ENCODE measurements around the gene GRIK4.
"Not testable (repeated sequence)": the region's sequence is repeated elsewhere in the genome, so short reads cannot be mapped to it uniquely, and the experiment has no call there.

Gene GRIK4

DNA sequence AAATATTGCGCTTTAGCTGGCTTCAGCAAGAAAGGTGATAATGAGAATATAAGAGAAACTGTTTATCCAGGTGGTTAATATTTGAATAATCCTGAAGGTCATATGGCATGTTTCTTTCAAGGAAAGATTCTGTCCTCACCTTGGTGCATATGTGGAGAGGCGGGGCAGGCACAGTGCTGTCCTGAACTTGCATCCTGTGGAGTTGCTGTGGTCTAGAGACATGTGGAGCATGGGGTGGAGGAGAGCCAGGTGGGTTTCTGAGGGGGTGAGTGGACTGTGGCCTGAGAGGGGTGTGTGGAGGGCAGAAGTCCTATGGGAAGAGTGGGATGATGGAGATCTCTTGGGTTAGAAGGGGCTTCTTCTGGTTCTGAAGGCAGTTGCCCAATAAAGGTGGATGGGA, 65.5 kb downstream of the GRIK4 start:
- no peak for DNase-seq

DNA sequence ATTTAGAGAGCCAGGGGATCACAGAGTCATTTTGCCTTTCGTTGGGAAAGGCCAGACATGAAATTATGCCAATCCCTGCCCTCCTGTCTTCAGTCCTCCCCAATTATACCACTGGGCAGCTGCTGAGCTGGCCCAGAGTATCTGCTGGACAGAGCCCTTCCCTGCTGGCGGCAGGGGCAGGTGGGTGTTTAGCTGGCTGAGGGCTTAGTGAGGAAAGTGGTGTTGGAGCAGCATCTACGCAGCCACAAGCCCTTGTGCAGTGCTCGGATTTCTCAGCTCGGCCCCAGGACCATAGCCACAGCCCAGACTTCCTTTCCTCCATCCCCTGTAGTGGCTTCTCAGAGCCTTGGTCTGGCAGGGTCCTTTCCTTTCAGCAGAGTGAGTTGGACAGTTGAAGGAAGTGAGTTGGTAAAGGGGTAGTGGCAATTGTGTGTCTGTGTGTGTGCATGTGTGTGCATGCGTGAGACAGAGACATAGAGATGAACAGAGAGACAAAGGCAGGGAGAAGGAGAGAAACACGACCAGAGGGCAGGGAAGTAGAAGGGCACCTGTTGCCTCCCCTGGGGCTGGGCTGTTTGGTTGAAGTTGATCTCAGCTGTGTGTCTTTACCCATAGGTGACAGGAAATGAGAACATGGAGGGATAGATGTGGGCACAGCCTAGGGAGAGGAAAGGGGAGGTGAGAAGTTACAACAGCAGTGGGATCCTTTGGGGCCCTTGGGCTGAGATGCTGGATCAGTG, 66.2 kb downstream of the GRIK4 start:
- DNase-seq, result no peak

DNA sequence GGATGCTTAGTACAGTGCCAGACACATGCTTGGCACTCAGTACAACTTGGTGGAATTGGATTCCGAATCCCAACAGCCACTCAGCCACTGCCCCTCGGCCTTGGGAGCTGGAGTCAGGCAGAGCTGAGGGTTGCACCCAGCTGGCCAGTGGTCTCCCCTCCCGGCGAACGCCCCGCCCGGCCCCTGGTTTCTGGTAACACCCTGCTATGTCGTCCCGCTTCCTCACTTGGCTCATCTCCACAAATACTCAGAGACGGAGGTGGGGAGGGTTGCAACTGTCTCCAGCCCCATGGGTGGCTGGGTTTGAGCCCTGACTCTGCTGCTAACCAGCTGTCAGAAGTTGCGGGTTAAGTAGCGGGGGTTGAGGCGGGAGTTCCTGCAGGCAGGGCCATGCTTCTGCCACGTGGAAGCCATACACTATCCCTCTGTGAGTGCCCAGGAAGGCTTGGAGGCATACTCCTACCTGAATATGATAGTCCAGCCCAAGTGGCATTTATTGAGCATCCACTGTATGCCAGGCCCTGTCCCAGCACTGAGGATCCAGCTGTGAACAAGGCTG, 67.1 kb downstream of the GRIK4 start:
- no peak for DNase-seq

GRCh38 chr11:120579611-120580031, 68.1 kb downstream of the GRIK4 start:
- DNase-seq, result no peak

DNA sequence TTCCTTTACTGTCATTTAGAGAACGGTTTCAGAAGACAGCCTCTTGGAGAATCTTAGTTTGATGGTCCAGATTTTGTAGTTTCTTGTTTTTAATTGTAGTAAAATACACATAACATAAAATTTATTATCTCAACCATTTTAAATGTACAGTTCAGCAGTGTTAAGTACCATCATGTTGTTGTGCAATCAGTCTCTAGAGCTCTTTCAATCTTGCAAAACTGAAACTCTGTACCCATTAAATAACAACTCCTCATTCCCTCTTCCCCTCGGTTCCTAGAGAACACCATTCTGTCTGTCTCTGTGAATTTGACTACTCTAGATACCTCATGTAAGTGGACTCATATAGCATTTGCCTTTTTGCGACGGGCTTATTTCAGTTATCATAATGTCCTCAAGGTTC, 69.8 kb downstream of the GRIK4 start:
- no peak for DNase-seq

DNA sequence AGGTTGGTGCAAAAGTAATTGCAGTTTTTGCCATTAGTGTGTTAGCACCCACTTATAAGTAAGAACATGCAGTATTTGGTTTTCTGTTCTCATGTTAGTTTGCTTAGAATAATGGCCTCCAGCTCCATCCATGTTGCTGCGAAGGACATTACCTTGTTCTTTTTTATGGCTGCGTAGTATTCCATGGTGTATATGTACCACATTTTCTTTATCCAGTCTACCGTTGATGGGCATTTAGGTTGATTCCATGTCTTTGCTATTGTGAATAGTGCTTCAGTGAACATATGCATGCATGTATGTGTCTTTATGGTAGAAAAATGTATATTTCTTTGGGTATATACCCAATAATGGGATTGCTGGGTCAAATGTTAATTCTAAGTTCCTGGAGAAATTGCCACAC, 71.0 kb downstream of the GRIK4 start:
- not testable (repeated sequence) for DNase-seq

- DNase-seq, result no peak
Observed at GRCh38 chr11:120586072-120586471, 74.5 kb downstream of the GRIK4 start.

GRCh38 chr11:120586728-120587127, 75.2 kb downstream of the GRIK4 start:
- no peak for DNase-seq

DNA sequence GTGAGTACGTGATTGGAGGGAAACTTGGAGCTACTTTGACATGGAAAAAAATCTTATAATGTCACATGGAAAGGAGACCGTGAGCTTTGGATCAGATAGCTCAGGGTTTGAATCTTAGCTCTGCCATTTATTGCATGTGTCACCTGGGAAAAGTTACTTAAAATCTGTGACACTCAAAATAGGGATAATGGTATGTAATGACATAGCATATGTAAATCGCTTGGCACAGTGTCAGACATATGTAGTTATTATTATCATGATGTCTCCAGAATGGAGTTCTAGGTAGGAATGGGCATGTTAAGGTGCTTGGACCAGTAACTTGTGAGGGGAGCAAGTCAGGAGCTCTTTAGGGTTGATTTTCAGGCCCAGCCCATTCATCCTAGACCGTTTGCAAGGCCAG, 75.8 kb downstream of the GRIK4 start:
- DNase-seq, result no peak

GRCh38 chr11:120589376-120589775, 77.8 kb downstream of the GRIK4 start:
- DNase-seq, result no peak

- no peak for DNase-seq
Observed at GRCh38 chr11:120590472-120590871, 78.9 kb downstream of the GRIK4 start.

GRCh38 chr11:120594746-120595145, 83.2 kb downstream of the GRIK4 start:
- DNase-seq, result no peak

- DNase-seq, result no peak
Observed at GRCh38 chr11:120595557-120595956, 84.0 kb downstream of the GRIK4 start.

DNA sequence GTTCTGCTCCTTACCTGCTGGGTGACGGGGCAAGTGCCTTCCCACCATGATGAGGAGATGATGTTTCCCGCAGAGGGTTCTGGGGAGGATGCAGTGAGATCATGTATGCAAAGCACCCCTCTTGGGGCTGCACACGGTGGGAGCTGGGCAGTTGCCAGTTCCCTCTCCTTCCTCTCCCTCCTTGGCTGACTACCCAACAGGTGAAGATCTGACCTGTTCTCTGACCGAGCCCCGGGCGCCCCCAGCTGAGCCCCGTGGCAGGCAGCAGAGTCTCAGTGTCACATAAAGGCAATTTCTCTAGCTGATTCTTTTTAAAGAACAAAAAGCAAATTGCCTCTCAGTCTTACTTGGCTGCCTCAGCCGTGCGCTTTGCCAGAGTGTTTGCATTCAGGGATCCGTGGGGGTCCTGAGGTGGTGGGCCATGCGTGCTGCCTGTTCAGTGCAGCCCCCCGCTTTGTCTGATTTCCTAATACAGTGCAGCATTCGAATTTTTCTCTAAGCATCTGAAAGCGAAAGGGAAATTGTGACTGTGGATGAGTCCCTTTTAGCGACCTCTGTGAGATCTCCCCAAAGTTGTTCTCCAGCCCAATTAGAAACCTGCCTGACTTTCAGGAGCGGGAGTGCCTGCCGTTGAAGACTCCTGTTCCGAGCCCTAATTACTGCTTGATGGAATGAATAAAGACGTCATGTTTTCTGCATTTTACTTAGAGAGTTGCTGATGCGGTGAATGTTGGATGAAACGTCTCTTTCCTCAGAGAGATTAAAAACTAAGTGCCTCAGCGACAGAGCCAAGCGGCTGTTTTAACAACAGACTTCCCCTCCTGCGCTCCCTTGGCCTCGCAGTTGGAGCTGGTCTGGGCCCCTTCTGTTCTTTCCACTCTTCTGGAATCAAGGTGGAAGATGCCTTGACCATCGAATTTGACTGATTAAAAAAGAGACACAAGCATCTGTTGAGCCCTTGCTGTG, 86.0 kb downstream of the GRIK4 start:
- DNase-seq, result no peak

DNA sequence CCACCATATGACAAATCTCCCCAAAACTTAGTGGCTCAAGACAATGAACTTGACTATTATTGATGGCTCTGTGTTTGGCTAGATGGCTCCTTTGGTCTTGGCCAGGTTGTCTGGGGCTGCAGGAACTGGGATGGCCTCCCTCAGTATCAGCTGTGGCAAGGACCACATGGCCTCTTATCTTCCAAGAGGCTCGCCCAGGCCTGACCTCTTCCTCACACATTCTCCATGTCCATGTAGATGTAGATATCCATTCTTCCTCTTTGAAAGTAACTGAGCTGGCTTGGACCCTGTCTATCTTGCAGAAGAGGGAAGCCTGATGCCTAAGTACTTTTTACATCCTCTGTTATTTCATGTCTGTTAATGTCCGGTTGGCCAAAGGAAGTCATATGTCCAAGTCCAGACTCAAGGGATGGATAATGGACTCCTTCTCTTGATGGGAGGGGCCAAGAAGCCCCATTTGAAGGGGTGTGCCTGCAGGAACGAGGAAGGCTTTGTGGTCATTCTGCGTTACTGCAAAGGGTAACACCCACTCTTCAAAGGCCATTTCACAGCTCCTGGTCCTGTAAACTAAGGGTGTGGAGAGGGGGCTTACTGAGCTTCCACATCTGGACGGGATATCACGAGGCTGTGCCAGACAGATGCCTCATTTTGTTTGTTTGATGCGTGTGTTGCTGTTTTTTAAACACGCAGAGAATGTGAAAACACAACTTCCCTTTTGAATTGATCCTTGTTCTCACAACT, 87.1 kb downstream of the GRIK4 start:
- no peak for DNase-seq

DNA sequence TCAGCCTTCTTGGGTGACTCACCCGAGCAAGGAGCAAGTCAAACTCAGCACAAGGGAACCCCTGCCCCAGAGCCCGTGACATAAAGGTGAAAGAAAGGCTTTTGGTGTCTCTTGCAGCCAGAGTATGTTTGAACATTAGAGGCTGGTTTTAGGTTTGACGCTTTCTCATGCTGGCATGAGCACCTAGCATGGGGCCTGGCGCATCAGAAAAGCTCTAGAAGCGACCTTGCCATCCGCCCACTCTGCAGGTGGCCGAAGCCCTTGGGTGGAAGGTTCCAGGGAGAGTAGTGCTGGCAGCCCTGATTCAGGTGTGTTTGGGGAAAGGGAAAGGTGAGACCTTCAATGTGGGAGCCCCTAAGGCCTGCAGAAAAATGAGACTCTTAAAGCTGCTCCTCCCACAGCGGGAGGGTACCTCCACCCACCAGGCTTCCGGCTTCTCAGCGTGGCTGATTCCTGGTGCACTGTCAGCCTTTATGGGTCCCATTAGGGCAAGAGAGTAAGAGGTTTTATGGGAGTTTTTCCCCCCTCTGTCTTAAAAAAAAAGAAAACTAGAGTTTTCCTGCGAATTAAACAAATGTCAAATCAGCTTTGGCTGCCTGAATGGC, 88.4 kb downstream of the GRIK4 start:
- no peak for DNase-seq

GRCh38 chr11:120601536-120601935, 90.0 kb downstream of the GRIK4 start:
- no peak for DNase-seq

- no peak for DNase-seq
Observed at GRCh38 chr11:120603071-120603470, 91.5 kb downstream of the GRIK4 start.

DNA sequence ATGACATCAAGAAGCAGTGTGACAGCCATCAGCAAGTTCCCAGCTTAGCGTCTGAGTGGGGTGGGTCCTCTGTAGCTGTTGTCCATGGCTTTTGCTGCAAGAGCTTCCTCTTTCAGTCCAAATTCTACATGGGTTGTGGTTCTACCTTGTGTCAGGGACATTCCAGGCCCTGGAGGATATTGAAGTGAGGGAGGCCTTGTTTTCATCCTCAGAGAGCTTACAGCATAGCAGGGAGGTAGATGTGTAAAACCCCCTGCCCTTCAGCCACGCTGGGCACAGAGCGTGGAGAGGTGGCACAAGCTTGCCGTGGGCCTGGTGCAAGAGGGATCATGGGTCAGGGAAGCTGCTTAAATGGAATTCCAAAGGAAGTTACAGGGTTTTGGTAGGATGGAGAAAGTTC, 93.9 kb downstream of the GRIK4 start:
- no peak for DNase-seq

DNA sequence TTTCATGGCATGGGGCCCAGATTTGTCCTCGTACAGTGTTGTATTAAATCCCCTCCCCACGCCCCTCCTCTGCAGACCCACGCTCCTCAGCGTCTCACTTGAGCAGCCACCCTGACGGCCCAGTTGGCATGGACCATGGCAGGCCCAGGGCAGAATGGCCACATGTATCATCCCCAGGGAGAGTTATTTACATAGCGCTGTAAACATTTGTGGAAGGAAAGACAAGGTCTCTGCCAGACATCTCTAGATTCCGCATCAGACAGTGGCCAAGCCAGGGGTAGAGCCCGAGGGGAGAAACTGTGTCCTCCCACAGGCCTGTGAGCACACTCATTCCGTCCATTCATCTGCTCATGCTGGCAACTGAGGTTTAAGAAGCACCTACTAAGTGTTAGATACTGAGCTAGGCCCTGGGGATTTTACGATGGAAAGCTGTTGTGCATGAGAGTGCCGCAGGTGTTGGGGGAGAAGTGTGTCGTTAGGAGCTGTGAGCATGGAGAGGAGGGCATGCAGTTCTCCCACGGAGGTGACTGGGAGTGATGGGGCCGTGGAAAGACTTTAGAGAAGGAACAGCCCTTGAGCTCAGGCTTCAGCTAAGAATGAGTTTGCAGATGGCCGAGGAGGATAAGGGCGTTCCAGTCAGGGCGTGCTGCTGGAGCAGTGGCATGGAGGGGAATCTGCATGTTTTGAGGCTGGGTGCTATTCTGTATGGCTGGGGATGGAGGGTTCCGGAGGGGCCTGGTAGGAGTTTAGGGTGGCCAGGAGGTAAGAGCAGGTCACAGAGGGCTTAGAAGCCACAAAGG, 94.9 kb downstream of the GRIK4 start:
- DNase-seq, result no peak

- no peak for DNase-seq
Observed at GRCh38 chr11:120608061-120608460, 96.5 kb downstream of the GRIK4 start.

DNA sequence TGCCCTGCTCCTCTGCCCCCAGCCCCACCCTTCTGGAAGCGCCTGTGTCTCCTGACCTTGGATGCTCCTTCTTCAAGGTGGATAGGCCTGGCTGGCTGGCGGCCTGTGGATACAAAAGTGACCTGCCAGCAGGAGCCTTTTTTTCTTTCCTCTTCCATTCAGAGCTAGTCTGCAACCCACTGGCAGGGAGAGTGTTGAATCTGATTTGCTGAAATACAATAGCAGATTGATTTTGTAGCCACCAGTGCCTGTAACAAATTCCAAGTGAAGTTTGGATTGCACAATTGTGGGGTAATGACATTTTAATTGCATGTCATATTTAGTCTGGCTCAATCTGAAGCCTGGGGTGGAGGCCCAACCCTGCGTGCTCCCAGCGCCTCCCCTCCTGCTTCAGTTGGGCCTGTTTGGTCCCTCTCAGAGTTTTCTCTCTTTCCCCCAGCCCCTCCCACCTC, 97.2 kb downstream of the GRIK4 start:
- DNase-seq, result no peak

Data from NCI-H1930 (cell line).